ENCODE results near the gene PRUNE2. TPM values are rescaled to one million over a fixed set of nuclear protein-coding genes. Genes with fewer than 3 reads are reported as not detected.
A peak's percentile ranks its signal among the peaks of the same experiment; 100 is the strongest.

Gene PRUNE2
- total and polyA plus RNA-seq, 4 donors, result 3.8 to 18.1 (median 7.8) TPM

GRCh38 chr9:76912636-76913275, 6.8 kb upstream of the PRUNE2 start:
- Histone ChIP-seq H3K9ac (ENCODE audit: insufficient read depth in 1 of 2, low read length in 2 of 2) (no peak overlapping the region), H3K27ac (ENCODE audit: low read depth in 1 of 2, low read length in 1 of 2) (no peak overlapping the region), H3K27me3 (ENCODE audit: control insufficient read depth in 3 of 3, insufficient read depth in 3 of 3, low read length in 2 of 3) (peaks cover 0 to 4% (median 0%) of the 10 kb centered on the region in 3 donors), H3K4me1 (ENCODE audit: control insufficient read depth in 5 of 5, insufficient read depth in 5 of 5, low read length in 5 of 5) (peaks cover 0 to 5% (median 0%) of the 10 kb centered on the region in 5 donors), H3K4me3 (no peak overlapping the region), H3K9me3 (ENCODE audit: control insufficient read depth in 4 of 4, insufficient read depth in 3 of 4, low read length in 3 of 4) (no peaks in the 10 kb centered on the region), H3K36me3 (ENCODE audit: control insufficient read depth in 4 of 4, insufficient read depth in 4 of 4, low read length in 4 of 4) (no peaks in the 10 kb centered on the region)
- DNase-seq (peak in 1 of 3 donors; percentile 2), ATAC-seq (ENCODE audit: insufficient read depth, low FRiP score) (no peak)
- no peak for TF ChIP-seq CTCF (IDR thresholded peaks at IDR 0.05; ENCODE audit: control extremely low read depth, extremely low read depth)
- WGBS, 2 donors, result 29 to 39% methylated on average over 6 of the region's 6 CpGs

GRCh38 chr9:76911971-76912370, 6.1 kb upstream of the PRUNE2 start:
- Histone ChIP-seq H3K36me3 (ENCODE audit: control insufficient read depth in 4 of 4, insufficient read depth in 4 of 4, low read length in 4 of 4) (no peaks in the 10 kb centered on the region), H3K9ac (ENCODE audit: insufficient read depth in 1 of 2, low read length in 2 of 2) (no peak overlapping the region), H3K4me1 (ENCODE audit: control insufficient read depth in 5 of 5, insufficient read depth in 5 of 5, low read length in 5 of 5) (peaks cover 0 to 5% (median 0%) of the 10 kb centered on the region in 5 donors), H3K27ac (ENCODE audit: low read depth in 1 of 2, low read length in 1 of 2) (no peak overlapping the region), H3K27me3 (ENCODE audit: control insufficient read depth in 3 of 3, insufficient read depth in 3 of 3, low read length in 2 of 3) (peaks cover 0 to 8% (median 6%) of the 10 kb centered on the region in 3 donors), H3K4me3 (no peak overlapping the region), H3K9me3 (ENCODE audit: control insufficient read depth in 4 of 4, insufficient read depth in 3 of 4, low read length in 3 of 4) (no peaks in the 10 kb centered on the region)
- no peak for ATAC-seq (ENCODE audit: insufficient read depth, low FRiP score)
- TF ChIP-seq CTCF (IDR thresholded peaks at IDR 0.05; ENCODE audit: control extremely low read depth, extremely low read depth), result no peak
- 79 to 94% methylated on average over 1 of the region's 1 CpG for WGBS, 2 donors
- no peak for DNase-seq

- H3K9me3 ChIP-seq (ENCODE audit: control insufficient read depth in 4 of 4, insufficient read depth in 3 of 4, low read length in 3 of 4), result no peaks in the 10 kb centered on the region
- H3K27ac ChIP-seq (ENCODE audit: low read depth in 1 of 2, low read length in 1 of 2), result no peak overlapping the region
- H3K4me1 ChIP-seq (ENCODE audit: control insufficient read depth in 5 of 5, insufficient read depth in 5 of 5, low read length in 5 of 5), result peaks cover 0 to 2% (median 0%) of the 10 kb centered on the region in 5 donors
- no peak overlapping the region for H3K4me3 ChIP-seq
- WGBS, 2 donors, result 76 to 94% methylated on average over 3 of the region's 3 CpGs
- peaks cover 0 to 14% (median 10%) of the 10 kb centered on the region in 3 donors for H3K27me3 ChIP-seq (ENCODE audit: control insufficient read depth in 3 of 3, insufficient read depth in 3 of 3, low read length in 2 of 3)
- no peaks in the 10 kb centered on the region for H3K36me3 ChIP-seq (ENCODE audit: control insufficient read depth in 4 of 4, insufficient read depth in 4 of 4, low read length in 4 of 4)
- ATAC-seq (ENCODE audit: insufficient read depth, low FRiP score) (no peak), DNase-seq (no peak)
- TF ChIP-seq CTCF (IDR thresholded peaks at IDR 0.05; ENCODE audit: control extremely low read depth, extremely low read depth), result no peak
- H3K9ac ChIP-seq (ENCODE audit: insufficient read depth in 1 of 2, low read length in 2 of 2), result no peak overlapping the region
These were observed 4.9 kb upstream of the PRUNE2 start for GRCh38 chr9:76910861-76911260.

- Histone ChIP-seq H3K9ac (ENCODE audit: insufficient read depth in 1 of 2, low read length in 2 of 2) (no peak overlapping the region), H3K4me3 (no peak overlapping the region), H3K27me3 (ENCODE audit: control insufficient read depth in 3 of 3, insufficient read depth in 3 of 3, low read length in 2 of 3) (peaks cover 0 to 49% (median 26%) of the 10 kb centered on the region in 3 donors), H3K36me3 (ENCODE audit: control insufficient read depth in 4 of 4, insufficient read depth in 4 of 4, low read length in 4 of 4) (no peaks in the 10 kb centered on the region), H3K4me1 (ENCODE audit: control insufficient read depth in 5 of 5, insufficient read depth in 5 of 5, low read length in 5 of 5) (peaks cover 0 to 10% (median 9%) of the 10 kb centered on the region in 5 donors), H3K27ac (ENCODE audit: low read depth in 1 of 2, low read length in 1 of 2) (no peak overlapping the region), H3K9me3 (ENCODE audit: control insufficient read depth in 4 of 4, insufficient read depth in 3 of 4, low read length in 3 of 4) (peaks cover 0 to 2% (median 0%) of the 10 kb centered on the region in 4 donors)
- no peak for TF ChIP-seq CTCF (IDR thresholded peaks at IDR 0.05; ENCODE audit: control extremely low read depth, extremely low read depth)
- ATAC-seq (ENCODE audit: insufficient read depth, low FRiP score), result peak; percentile 11
- DNase-seq, result no peak
- WGBS, 2 donors, result 16 to 17% methylated on average over 5 of the region's 5 CpGs
These were observed 697 bp upstream of the PRUNE2 start for GRCh38 chr9:76906647-76906975.
